Prostate gland (tissue), 2 donors: ENCODE measurements around the gene AGBL5.

Source experiments
- CTCF ChIP-seq, 4 experiments: fragments of 200-600 bp in 2 of 4; fragments of 450-650 bp in 2 of 4; sonication (generic) in 2 of 4; IDR thresholded peaks; 1 replicate in 3 of 4; 2 replicates in 1 of 4; pipeline ENCODE4 v1.5.1; 2016 to 2019; ENCODE audit warnings: antibody characterized with exemption in 4 of 4, mild to moderate bottlenecking in 2 of 4, moderate library complexity in 2 of 4
- POLR2A ChIP-seq: fragments of 450-650 bp; IDR thresholded peaks from one replicate; pipeline ENCODE4 v1.6.1; 2016; ENCODE audit warnings: antibody characterized with exemption, mild to moderate bottlenecking

DNA sequence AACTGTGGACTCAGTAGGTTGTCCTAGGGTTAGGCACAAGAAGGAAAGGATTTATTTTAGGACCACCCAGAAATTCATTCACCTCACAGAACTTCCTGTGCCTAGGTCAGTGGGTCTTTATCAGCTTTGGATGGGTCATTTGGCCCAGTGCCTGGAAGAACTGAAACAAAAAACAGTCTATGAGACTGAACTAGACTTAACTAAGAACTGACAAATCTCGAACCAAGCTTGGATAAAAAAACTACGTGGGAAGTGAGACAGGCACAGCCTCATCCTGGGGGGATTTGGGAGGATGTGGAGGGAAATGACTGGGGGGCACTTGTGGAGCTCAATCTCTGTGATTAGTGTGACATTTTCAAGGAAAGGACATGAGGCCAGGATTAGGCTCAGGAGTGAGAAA lies 22.3 kb downstream of the AGBL5 start:
- TF ChIP-seq CTCF (IDR thresholded peaks at IDR 0.05) (no peak), POLR2A (no peak)
